Lower leg skin (tissue), 4 donors: ENCODE data around the gene ANKS6. TPM values are rescaled to one million over a fixed set of nuclear protein-coding genes. Genes with fewer than 3 reads are reported as not detected.
A peak's percentile ranks its signal among the peaks of the same experiment; 100 is the strongest.

Experiments used
- DNase-seq, 2 donors: peaks; one replicate each; pipeline ENCODE4 v3.0.0-alpha.2; 2019; ENCODE audit warnings: low spot score in 2 of 2
- H3K4me3 ChIP-seq: fragments of 200-600 bp; sonication (generic); 2 replicates; pipeline ENCODE4 v1.5.1; 2017; ENCODE audit warnings: mild to moderate bottlenecking, low read depth; ENCODE audit not compliant: poor library complexity, severe bottlenecking
- POLR2A ChIP-seq, 2 donors: fragments of 450-650 bp; IDR thresholded peaks; one replicate each; pipeline ENCODE4 v1.6.1; 2016 to 2017; ENCODE audit warnings: antibody characterized with exemption in 2 of 2, mild to moderate bottlenecking in 1 of 2, moderate library complexity in 1 of 2
- WGBS, 2 donors: methylation state at CpG; one replicate each; pipeline ENCODE4 v1.1.5; 2018; 5-methylcytosine and 5-hydroxymethylcytosine counted together
- intact Hi-C: fragments of 100-400 bp; cut with DNase I; formaldehyde crosslinking; loops from one replicate; pipeline ENCODE4 v1.15.0; 2023; ENCODE audit warnings: low total_unique reads
- total RNA-seq, 4 donors: library from RNA; depleted of rRNA; stranded (reverse); fragments of >200 nt; gene quantifications; one replicate each; pipeline ENCODE4 v1.1.0, GENCODE V29; 2016
- TF ChIP-seq, protein P1 (sequence below), 3 donors: fragments of 450-650 bp; IDR thresholded peaks; one replicate each; pipeline ENCODE4 v1.5.1; 2016; ENCODE audit warnings: antibody characterized with exemption in 3 of 3, mild to moderate bottlenecking in 3 of 3, moderate library complexity in 2 of 3

The ANKS6 gene
- total RNA-seq, 4 donors from 2014 or later, result 11.3 to 28.0 (median 19.1) TPM

DNA sequence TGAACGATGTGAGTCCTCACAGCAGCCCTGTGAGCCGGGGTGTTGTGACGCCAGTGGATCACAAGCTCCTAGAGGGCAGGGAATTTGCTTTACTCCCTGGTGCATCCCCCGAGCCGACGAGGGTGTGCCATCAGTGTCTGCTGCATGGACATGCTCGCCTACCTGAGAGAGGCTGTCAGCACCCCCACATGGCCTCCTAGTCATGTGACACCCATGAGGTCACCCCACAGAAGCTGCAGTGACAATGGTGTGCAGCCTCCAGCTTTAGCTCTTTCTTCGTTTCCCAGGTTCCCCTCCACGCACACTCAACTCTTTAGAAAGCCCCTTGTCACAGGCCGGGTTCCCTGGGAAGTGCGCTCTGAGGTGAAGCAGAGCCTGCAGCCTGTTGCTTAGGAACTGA, 67.9 kb downstream of the ANKS6 start:
- peak in 1 of 2 donors; percentile 42 for DNase-seq
- WGBS, 2 donors, result 86 to 93% methylated on average over 10 to 11 of the region's 11 CpGs
- intact Hi-C loops, result no loop called here
- no peak overlapping the region for H3K4me3 ChIP-seq
- TF ChIP-seq, protein P1, sequence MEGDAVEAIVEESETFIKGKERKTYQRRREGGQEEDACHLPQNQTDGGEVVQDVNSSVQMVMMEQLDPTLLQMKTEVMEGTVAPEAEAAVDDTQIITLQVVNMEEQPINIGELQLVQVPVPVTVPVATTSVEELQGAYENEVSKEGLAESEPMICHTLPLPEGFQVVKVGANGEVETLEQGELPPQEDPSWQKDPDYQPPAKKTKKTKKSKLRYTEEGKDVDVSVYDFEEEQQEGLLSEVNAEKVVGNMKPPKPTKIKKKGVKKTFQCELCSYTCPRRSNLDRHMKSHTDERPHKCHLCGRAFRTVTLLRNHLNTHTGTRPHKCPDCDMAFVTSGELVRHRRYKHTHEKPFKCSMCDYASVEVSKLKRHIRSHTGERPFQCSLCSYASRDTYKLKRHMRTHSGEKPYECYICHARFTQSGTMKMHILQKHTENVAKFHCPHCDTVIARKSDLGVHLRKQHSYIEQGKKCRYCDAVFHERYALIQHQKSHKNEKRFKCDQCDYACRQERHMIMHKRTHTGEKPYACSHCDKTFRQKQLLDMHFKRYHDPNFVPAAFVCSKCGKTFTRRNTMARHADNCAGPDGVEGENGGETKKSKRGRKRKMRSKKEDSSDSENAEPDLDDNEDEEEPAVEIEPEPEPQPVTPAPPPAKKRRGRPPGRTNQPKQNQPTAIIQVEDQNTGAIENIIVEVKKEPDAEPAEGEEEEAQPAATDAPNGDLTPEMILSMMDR (IDR thresholded peaks at IDR 0.05), result no peak
- TF ChIP-seq POLR2A (IDR thresholded peaks at IDR 0.05), result no peak

DNA sequence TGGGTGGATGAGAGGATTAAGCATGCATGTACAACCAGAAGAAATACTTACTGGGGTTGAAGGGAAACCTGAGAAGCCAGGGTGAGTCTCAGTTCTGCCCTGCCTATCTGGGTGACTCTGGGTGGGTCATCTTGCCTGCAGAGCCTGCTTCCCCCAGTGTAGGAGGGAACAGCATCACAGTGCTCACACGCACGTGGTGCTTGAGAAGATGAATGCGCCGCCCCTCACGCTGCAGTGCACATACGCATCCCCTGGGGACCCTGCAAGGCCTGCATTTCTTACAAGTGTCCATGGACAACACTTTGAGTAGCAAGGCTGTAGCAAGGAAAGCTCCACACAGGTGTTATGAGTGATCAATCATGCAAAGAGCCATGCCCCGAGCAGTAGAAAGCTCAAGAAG, 68.9 kb downstream of the ANKS6 start:
- 55 to 57% methylated on average over 7 of the region's 7 CpGs for WGBS, 2 donors
- H3K4me3 ChIP-seq, result no peak overlapping the region
- peak in 1 of 2 donors; percentile 60 for DNase-seq
- TF ChIP-seq, protein P1 (IDR thresholded peaks at IDR 0.05), result no peak
- no peak for TF ChIP-seq POLR2A (IDR thresholded peaks at IDR 0.05)
- intact Hi-C loops, result no loop called here

DNA sequence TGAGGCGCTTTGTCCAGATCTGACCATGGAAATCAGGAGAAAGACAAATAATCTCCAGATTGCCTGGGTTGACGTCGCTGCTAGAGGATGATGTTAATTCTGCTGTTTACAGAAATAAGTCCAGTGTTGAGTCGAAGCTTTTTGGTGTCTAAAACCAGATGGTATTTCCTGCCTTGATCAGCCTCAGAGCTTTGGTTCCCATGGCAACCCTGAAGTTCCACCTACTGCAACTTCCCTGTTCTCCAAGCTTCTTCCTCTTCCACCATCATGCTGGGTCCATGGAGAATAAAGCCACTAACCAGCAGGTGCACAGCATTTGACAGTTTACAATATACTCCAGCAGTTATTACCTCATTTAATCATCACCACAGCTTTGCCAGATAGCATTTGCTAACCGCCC, 69.6 kb downstream of the ANKS6 start:
- TF ChIP-seq POLR2A (IDR thresholded peaks at IDR 0.05), result no peak
- TF ChIP-seq, protein P1 (IDR thresholded peaks at IDR 0.05), result no peak
- no peak overlapping the region for H3K4me3 ChIP-seq
- DNase-seq, result peak; percentile 21 to 45
- WGBS, 2 donors, result 53 to 57% methylated on average over 5 of the region's 5 CpGs
- intact Hi-C loops, result no loop called here

DNA sequence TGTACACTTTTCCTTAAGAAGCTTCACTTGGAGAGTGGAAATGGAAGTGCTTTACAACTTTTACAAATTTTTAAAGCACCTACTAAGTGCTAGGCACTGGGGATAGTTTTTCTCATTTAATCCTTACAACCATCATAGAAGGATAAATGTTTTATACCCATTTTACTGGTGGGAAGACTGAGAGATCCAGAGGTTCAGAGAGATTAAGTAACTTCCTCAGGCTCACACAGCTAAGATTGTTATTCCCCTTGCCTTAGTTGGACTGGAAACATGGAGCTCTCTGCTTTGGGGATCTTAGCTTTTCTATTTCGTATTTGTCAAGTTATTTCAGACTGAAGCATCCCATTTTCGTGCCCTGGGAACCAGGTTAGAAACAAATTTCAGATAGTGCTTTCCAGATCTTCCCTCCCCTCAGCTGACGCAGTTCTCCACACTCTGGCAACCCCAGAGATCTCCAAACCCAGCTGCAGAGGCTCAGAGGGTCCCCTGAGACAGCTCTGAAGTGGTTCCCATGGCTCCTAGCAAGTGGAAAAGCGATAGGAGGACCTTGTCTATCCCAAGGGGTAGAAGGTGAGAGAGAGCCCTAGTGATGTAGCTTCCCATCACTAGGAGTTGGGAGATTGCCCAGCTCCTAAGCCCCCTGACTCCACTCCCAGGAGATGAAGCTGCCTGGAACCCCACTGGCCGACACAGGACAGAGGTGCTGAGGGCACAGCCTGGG, 71.4 kb downstream of the ANKS6 start:
- intact Hi-C loops, result no loop called here
- WGBS, 2 donors, result 76 to 78% methylated on average over 4 to 5 of the region's 5 CpGs
- DNase-seq, result no peak
- H3K4me3 ChIP-seq, result no peak overlapping the region
- no peak for TF ChIP-seq POLR2A (IDR thresholded peaks at IDR 0.05)
- TF ChIP-seq, protein P1 (IDR thresholded peaks at IDR 0.05), result no peak

DNA sequence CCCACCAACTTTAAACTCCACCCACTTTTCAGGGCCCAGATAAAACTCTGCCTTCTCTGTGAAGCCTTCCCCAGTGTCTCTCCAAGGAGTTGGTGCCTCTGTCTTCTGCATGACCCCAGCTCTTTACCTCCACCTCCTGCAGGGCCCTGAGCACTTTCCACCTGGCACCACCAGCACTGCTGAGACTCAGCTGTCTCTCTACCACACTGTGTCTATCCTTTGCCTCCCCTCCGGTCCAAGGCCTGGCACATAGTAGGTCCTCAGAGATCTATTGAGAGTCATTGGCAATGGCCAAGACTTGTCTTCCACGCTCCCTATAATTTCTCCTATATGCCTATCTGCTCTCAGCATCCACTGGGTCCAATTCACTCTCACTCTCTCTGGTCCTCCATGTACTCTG, 74.7 kb downstream of the ANKS6 start:
- H3K4me3 ChIP-seq, result no peak overlapping the region
- intact Hi-C loops, result no loop called here
- TF ChIP-seq, protein P1 (IDR thresholded peaks at IDR 0.05), result no peak
- no peak for TF ChIP-seq POLR2A (IDR thresholded peaks at IDR 0.05)
- DNase-seq, result peak in 1 of 2 donors; percentile 68
- WGBS, 2 donors, result 89 to 93% methylated on average over 2 of the region's 2 CpGs

DNA sequence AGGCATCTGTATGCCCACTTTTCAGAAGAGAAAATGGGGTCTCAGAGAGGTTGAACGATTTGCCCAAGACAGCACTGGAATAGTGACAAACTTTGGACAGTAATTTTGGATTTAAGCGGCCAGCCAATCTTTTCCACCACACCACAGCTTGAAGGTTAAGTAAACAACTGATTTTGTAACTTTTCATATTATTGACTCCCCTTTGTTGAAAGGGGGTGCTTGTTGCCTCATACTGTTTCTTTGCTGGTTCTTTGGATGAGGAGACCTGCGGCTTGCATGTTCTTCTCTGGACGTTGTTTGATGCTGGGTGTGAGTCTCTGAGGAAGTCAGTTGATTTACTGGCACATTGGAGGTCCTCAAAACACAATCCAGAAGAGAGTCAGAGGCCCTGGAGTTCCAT, 76.0 kb downstream of the ANKS6 start:
- intact Hi-C loops, result no loop called here
- TF ChIP-seq, protein P1 (IDR thresholded peaks at IDR 0.05), result no peak
- no peak for TF ChIP-seq POLR2A (IDR thresholded peaks at IDR 0.05)
- DNase-seq, result no peak
- no peak overlapping the region for H3K4me3 ChIP-seq
- 79 to 85% methylated on average over 4 of the region's 4 CpGs for WGBS, 2 donors
